Measurements from ENCODE around the gene ANKRD52. TPM values are rescaled to one million over a fixed set of nuclear protein-coding genes. Genes with fewer than 3 reads are reported as not detected.

Gene ANKRD52
- total and polyA plus RNA-seq, 4 donors, result 5.4 to 13.6 (median 9.3) TPM

- peak overlapping the region; percentile 77 to 98 (median 81) for H3K4me3 ChIP-seq (ENCODE audit: low read depth in 1 of 3, low read length in 3 of 3)
- peaks cover 4 to 46% (median 33%) of the 10 kb centered on the region in 4 donors for H3K4me1 ChIP-seq (ENCODE audit: control insufficient read depth in 4 of 4, insufficient read depth in 4 of 4, low read length in 3 of 4)
- peaks cover 0 to 3% (median under 1%) of the 10 kb centered on the region in 4 donors for H3K36me3 ChIP-seq (ENCODE audit: control insufficient read depth in 4 of 4, insufficient read depth in 3 of 4, low read depth in 1 of 4, low read length in 3 of 4)
- no peaks in the 10 kb centered on the region for H3K27me3 ChIP-seq (ENCODE audit: control insufficient read depth in 4 of 4, insufficient read depth in 4 of 4, low read length in 3 of 4)
- H3K27ac ChIP-seq (ENCODE audit: low read depth in 1 of 2, low read length in 2 of 2), result peak overlapping the region; percentile 85 to 98
- no peak for DNase-seq (ENCODE audit: low spot score)
- H3K9ac ChIP-seq (ENCODE audit: low read depth in 1 of 2, low read length in 2 of 2), result peak overlapping the region; percentile 71 to 97
- 1% methylated on average over 21 of the region's 21 CpGs for WGBS
- TF ChIP-seq HNF4G (IDR thresholded peaks at IDR 0.05), result no peak
- no peak for TF ChIP-seq SP1 (IDR thresholded peaks at IDR 0.05)
- no peak for TF ChIP-seq FOXA1 (IDR thresholded peaks at IDR 0.05)
- no peak for TF ChIP-seq HNF4A (conservative IDR thresholded peaks at IDR 0.05)
- TF ChIP-seq RXRA (IDR thresholded peaks at IDR 0.05), result no peak
- TF ChIP-seq ATF3 (IDR thresholded peaks at IDR 0.05), result no peak
- no peak for TF ChIP-seq CTCF (IDR thresholded peaks at IDR 0.05; ENCODE audit: low read depth, low read length, missing input control)
- TF ChIP-seq REST (IDR thresholded peaks at IDR 0.05), result no peak
- TF ChIP-seq FOXA2 (IDR thresholded peaks at IDR 0.05), result no peak
- TF ChIP-seq EGR1 (IDR thresholded peaks at IDR 0.05; ENCODE audit: low read depth in 2 of 2), result no peak
- no peak for TF ChIP-seq NR2F2 (IDR thresholded peaks at IDR 0.05)
- no peak for TF ChIP-seq RAD21 (IDR thresholded peaks at IDR 0.05)
- no peak for TF ChIP-seq JUND (IDR thresholded peaks at IDR 0.05)
- TF ChIP-seq TAF1 (conservative IDR thresholded peaks at IDR 0.05), result no peak
- no peak for TF ChIP-seq ZBTB33 (IDR thresholded peaks at IDR 0.05)
- TF ChIP-seq GABPA (IDR thresholded peaks at IDR 0.05 in 1 of 2, conservative IDR thresholded peaks at IDR 0.05 in 1 of 2), result no peak
- TF ChIP-seq MAX (IDR thresholded peaks at IDR 0.05), result no peak
- TF ChIP-seq YY1 (IDR thresholded peaks at IDR 0.05), result no peak
- H3K9me3 ChIP-seq (ENCODE audit: control insufficient read depth in 4 of 4, low read length in 3 of 4), result no peaks in the 10 kb centered on the region
These were observed 36.9 kb downstream of the ANKRD52 start for GRCh38 chr12:56221232-56221756.

Data from liver (tissue), 9 donors.